COLO829 (cell line): ENCODE data around the gene MYO1E.

Experiments used
- DNase-seq: peaks from one replicate; pipeline ENCODE4 v3.0.0; 2012; ENCODE audit warnings: low spot score

Gene MYO1E

GRCh38 chr15:59259137-59259943 lies 113.3 kb downstream of the MYO1E start:
- no peak for DNase-seq

GRCh38 chr15:59258317-59258716 lies 114.4 kb downstream of the MYO1E start:
- DNase-seq = no peak

GRCh38 chr15:59257140-59257539 lies 115.5 kb downstream of the MYO1E start:
- no peak for DNase-seq

GRCh38 chr15:59256482-59256881 lies 116.2 kb downstream of the MYO1E start:
- DNase-seq = no peak

- DNase-seq = no peak
Measured at GRCh38 chr15:59255680-59256336, 116.9 kb downstream of the MYO1E start.

- no peak for DNase-seq
Measured at GRCh38 chr15:59252137-59252536, 120.5 kb downstream of the MYO1E start.

GRCh38 chr15:59251001-59251845 lies 121.4 kb downstream of the MYO1E start:
- no peak for DNase-seq

- no peak for DNase-seq
Measured at GRCh38 chr15:59250249-59250648, 122.4 kb downstream of the MYO1E start.

GRCh38 chr15:59249816-59250215 lies 122.9 kb downstream of the MYO1E start:
- no peak for DNase-seq

GRCh38 chr15:59247364-59247763 lies 125.3 kb downstream of the MYO1E start:
- DNase-seq = peak; percentile 18

GRCh38 chr15:59245559-59245958 lies 127.1 kb downstream of the MYO1E start:
- DNase-seq = no peak

- DNase-seq = no peak
Measured at GRCh38 chr15:59244337-59244736, 128.3 kb downstream of the MYO1E start.

GRCh38 chr15:59243622-59244021 lies 129.0 kb downstream of the MYO1E start:
- no peak for DNase-seq

- DNase-seq = no peak
Measured at GRCh38 chr15:59242649-59243048, 130.0 kb downstream of the MYO1E start.

GRCh38 chr15:59240036-59240435 lies 132.6 kb downstream of the MYO1E start:
- no peak for DNase-seq

- no peak for DNase-seq
Measured at GRCh38 chr15:59237924-59238331, 134.7 kb downstream of the MYO1E start.

- DNase-seq = no peak
Measured at GRCh38 chr15:59237119-59237855, 135.4 kb downstream of the MYO1E start.

- no peak for DNase-seq
Measured at GRCh38 chr15:59236394-59236793, 136.3 kb downstream of the MYO1E start.

GRCh38 chr15:59232476-59232875 lies 140.2 kb downstream of the MYO1E start:
- peak; percentile 18 for DNase-seq

GRCh38 chr15:59230531-59231055 lies 142.1 kb downstream of the MYO1E start:
- DNase-seq = no peak

GRCh38 chr15:59229453-59229852 lies 143.2 kb downstream of the MYO1E start:
- DNase-seq = no peak

- DNase-seq = no peak
Measured at GRCh38 chr15:59229015-59229414, 143.7 kb downstream of the MYO1E start.
